ENCODE measurements around the gene ENTPD5.
"Not testable (repeated sequence)": the region's sequence is repeated elsewhere in the genome, so short reads cannot be mapped to it uniquely, and the experiment has no call there.

ENTPD5 gene

DNA sequence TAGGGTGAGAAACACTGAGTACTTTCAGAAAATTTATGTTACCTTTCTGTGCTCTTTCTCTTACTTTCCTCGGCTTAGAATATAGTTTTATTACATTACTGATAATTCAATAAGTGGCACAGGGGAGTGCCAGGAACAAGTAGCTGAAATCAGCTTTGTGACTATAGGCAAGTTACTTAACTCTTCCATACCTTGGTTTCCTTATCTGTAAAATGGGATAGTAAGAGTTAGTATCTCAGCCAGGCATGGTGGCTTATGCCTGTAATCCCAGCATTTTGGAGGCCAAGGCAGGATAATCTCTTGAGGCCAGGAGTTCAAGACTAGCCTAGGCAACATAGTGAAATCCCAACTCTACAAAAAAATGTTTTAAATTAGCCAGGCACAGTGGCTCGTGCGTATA, 15.5 kb upstream of the ENTPD5 start:
- Histone ChIP-seq H3K27ac (ENCODE audit: low read length) (no peak overlapping the region), H3K9me3 (ENCODE audit: control insufficient read depth, low read depth, low read length) (no peaks in the 10 kb centered on the region), H3K36me3 (ENCODE audit: control insufficient read depth, low read depth, low read length) (no peaks in the 10 kb centered on the region), H3K9ac (ENCODE audit: low read length) (no peak overlapping the region), H3K4me1 (ENCODE audit: control insufficient read depth, low read depth, low read length) (no peaks in the 10 kb centered on the region), H3K4me3 (ENCODE audit: low read length) (no peak overlapping the region), H3K27me3 (ENCODE audit: control insufficient read depth, insufficient read depth, low read length) (no peaks in the 10 kb centered on the region)

GRCh38 chr14:74029136-74029535, 10.0 kb upstream of the ENTPD5 start:
- Histone ChIP-seq H3K27ac (ENCODE audit: low read length) (no peak overlapping the region), H3K9me3 (ENCODE audit: control insufficient read depth, low read depth, low read length) (no peaks in the 10 kb centered on the region), H3K4me1 (ENCODE audit: control insufficient read depth, low read depth, low read length) (no peaks in the 10 kb centered on the region), H3K36me3 (ENCODE audit: control insufficient read depth, low read depth, low read length) (no peaks in the 10 kb centered on the region), H3K27me3 (ENCODE audit: control insufficient read depth, insufficient read depth, low read length) (no peaks in the 10 kb centered on the region), H3K4me3 (ENCODE audit: low read length) (no peak overlapping the region), H3K9ac (ENCODE audit: low read length) (no peak overlapping the region)

GRCh38 chr14:74022346-74022745, 3.3 kb upstream of the ENTPD5 start:
- Histone ChIP-seq H3K36me3 (ENCODE audit: control insufficient read depth, low read depth, low read length) (no peaks in the 10 kb centered on the region), H3K27ac (ENCODE audit: low read length) (no peak overlapping the region), H3K9me3 (ENCODE audit: control insufficient read depth, low read depth, low read length) (no peaks in the 10 kb centered on the region), H3K4me3 (ENCODE audit: low read length) (no peak overlapping the region), H3K9ac (ENCODE audit: low read length) (no peak overlapping the region), H3K4me1 (ENCODE audit: control insufficient read depth, low read depth, low read length) (no peaks in the 10 kb centered on the region), H3K27me3 (ENCODE audit: control insufficient read depth, insufficient read depth, low read length) (peaks cover 17% of the 10 kb centered on the region)

DNA sequence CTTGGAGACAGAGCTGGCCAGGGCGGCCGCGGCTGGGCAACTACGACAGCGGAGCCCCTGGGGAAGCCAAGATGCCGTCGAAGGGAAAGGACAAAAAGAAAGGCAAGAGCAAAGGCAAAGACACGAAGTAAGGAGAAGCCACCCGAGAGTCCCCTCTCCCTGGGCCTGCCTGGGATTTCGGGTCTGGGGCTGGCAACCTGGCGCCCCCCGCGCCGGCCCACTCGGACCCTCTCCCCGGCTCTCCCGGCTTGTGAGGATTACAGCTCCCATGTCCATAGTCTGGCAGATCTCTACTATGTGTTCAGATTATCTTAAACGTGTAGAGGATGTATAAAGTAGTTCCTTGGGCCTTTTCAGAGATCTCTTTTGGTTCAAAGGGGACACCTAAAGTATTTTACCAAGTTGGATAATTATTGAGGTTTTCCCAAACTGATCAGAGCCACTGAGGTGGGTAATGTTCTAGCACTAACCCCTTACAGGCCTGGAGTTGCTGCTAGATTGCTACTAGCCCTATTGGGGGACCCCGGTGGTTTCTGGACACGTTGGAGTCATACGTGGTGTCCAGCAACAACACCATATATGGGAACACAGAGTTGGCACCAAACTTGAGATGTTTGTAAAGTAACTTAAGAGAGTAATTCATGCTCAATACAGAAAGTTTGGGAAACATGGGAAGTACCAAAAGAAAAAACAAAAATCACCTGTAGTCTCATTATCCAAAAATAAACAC, 485 bp upstream of the ENTPD5 start:
- H3K4me1 ChIP-seq (ENCODE audit: control insufficient read depth, low read depth, low read length) = no peaks in the 10 kb centered on the region
- H3K4me3 ChIP-seq (ENCODE audit: low read length) = peak overlapping the region; percentile 85
- H3K36me3 ChIP-seq (ENCODE audit: control insufficient read depth, low read depth, low read length) = no peaks in the 10 kb centered on the region
- H3K9me3 ChIP-seq (ENCODE audit: control insufficient read depth, low read depth, low read length) = no peaks in the 10 kb centered on the region
- no peak overlapping the region for H3K27ac ChIP-seq (ENCODE audit: low read length)
- H3K27me3 ChIP-seq (ENCODE audit: control insufficient read depth, insufficient read depth, low read length) = peaks cover 17% of the 10 kb centered on the region
- H3K9ac ChIP-seq (ENCODE audit: low read length) = peak overlapping the region; percentile 36

DNA sequence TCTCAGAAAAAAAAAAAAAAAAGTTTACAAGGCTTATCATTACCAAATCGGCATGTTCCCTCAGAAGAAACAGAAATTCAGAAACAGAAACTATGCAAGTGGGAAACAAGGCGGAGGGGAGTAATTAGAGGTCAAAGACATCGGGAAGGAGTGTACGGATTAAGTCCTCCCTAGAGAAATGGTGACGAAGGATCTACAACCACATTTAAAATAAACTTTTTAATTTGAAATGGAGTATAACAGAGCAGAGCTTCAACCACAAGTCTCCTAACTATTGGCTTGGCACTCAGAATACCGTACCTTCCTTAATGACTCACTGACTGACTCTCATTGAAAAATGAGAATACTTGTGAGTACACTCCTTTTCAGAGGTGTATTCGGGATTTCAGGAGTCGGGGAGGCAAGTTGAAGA, 908 bp downstream of the ENTPD5 start:
- Histone ChIP-seq H3K27ac (ENCODE audit: low read length) (no peak overlapping the region), H3K4me3 (ENCODE audit: low read length) (peak overlapping the region; percentile 85), H3K36me3 (ENCODE audit: control insufficient read depth, low read depth, low read length) (no peaks in the 10 kb centered on the region), H3K27me3 (ENCODE audit: control insufficient read depth, insufficient read depth, low read length) (peaks cover 17% of the 10 kb centered on the region), H3K4me1 (ENCODE audit: control insufficient read depth, low read depth, low read length) (no peaks in the 10 kb centered on the region), H3K9me3 (ENCODE audit: control insufficient read depth, low read depth, low read length) (no peaks in the 10 kb centered on the region), H3K9ac (ENCODE audit: low read length) (peak overlapping the region; percentile 56)

- Histone ChIP-seq H3K9me3 (ENCODE audit: control insufficient read depth, low read depth, low read length) (no peaks in the 10 kb centered on the region), H3K4me3 (ENCODE audit: low read length) (no peak overlapping the region), H3K27ac (ENCODE audit: low read length) (no peak overlapping the region), H3K4me1 (ENCODE audit: control insufficient read depth, low read depth, low read length) (no peaks in the 10 kb centered on the region), H3K9ac (ENCODE audit: low read length) (no peak overlapping the region), H3K36me3 (ENCODE audit: control insufficient read depth, low read depth, low read length) (no peaks in the 10 kb centered on the region), H3K27me3 (ENCODE audit: control insufficient read depth, insufficient read depth, low read length) (peaks cover 17% of the 10 kb centered on the region)
Observed at GRCh38 chr14:74015963-74016362, 3.1 kb downstream of the ENTPD5 start.

DNA sequence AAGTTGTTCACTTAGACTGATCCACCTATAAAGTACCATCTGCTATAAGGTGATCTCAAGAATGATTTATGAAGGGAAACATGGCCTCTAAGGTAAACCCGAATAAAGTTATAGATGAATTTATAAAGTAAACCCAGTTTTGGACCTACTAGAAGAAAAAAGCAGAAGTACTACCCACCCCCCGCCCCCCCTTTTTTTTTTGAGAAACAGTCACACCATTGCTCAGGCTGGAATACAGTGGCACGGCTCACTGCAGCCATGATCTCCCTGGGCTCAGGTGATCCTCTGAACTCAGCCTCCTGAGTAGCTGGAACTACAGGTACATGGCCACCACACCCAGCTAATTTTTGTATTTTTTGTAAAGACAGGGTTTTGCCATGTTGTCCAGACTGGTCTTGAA, 3.9 kb downstream of the ENTPD5 start:
- no peaks in the 10 kb centered on the region for H3K9me3 ChIP-seq (ENCODE audit: control insufficient read depth, low read depth, low read length)
- no peak overlapping the region for H3K9ac ChIP-seq (ENCODE audit: low read length)
- peaks cover 14% of the 10 kb centered on the region for H3K27me3 ChIP-seq (ENCODE audit: control insufficient read depth, insufficient read depth, low read length)
- H3K4me1 ChIP-seq (ENCODE audit: control insufficient read depth, low read depth, low read length) = no peaks in the 10 kb centered on the region
- no peaks in the 10 kb centered on the region for H3K36me3 ChIP-seq (ENCODE audit: control insufficient read depth, low read depth, low read length)
- H3K4me3 ChIP-seq (ENCODE audit: low read length) = no peak overlapping the region
- no peak overlapping the region for H3K27ac ChIP-seq (ENCODE audit: low read length)

DNA sequence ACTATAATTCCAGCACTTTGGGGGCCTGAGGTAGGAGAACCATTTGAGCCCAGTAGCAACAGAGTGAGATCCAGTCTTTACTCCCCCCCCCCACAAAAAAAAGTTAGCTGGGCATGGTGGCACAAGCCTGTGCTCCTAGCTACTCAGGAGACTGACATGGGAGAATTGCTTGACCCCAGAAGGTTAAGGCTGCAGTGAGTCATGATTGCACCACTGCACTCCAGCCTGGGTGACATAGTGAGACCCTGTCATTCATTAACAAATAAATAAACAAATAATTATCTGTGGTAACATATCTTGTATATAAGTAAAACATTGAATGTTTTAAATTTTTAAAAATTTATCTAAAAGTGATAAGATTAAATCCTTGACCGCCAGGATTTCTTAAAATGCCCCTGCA, 4.8 kb downstream of the ENTPD5 start:
- Histone ChIP-seq H3K27ac (ENCODE audit: low read length) (no peak overlapping the region), H3K4me1 (ENCODE audit: control insufficient read depth, low read depth, low read length) (no peaks in the 10 kb centered on the region), H3K9ac (ENCODE audit: low read length) (no peak overlapping the region), H3K4me3 (ENCODE audit: low read length) (no peak overlapping the region), H3K36me3 (ENCODE audit: control insufficient read depth, low read depth, low read length) (no peaks in the 10 kb centered on the region), H3K9me3 (ENCODE audit: control insufficient read depth, low read depth, low read length) (no peaks in the 10 kb centered on the region), H3K27me3 (ENCODE audit: control insufficient read depth, insufficient read depth, low read length) (peaks cover 8% of the 10 kb centered on the region)

GRCh38 chr14:74008843-74009499, 10.1 kb downstream of the ENTPD5 start:
- Histone ChIP-seq H3K27ac (ENCODE audit: low read length) (no peak overlapping the region), H3K4me1 (ENCODE audit: control insufficient read depth, low read depth, low read length) (no peaks in the 10 kb centered on the region), H3K9ac (ENCODE audit: low read length) (no peak overlapping the region)

GRCh38 chr14:74005664-74006063, 13.4 kb downstream of the ENTPD5 start:
- not testable (repeated sequence) for H3K27me3 ChIP-seq (ENCODE audit: control insufficient read depth, insufficient read depth, low read length); H3K4me3 ChIP-seq (ENCODE audit: low read length); H3K36me3 ChIP-seq (ENCODE audit: control insufficient read depth, low read depth, low read length); H3K9ac ChIP-seq (ENCODE audit: low read length); H3K9me3 ChIP-seq (ENCODE audit: control insufficient read depth, low read depth, low read length); H3K27ac ChIP-seq (ENCODE audit: low read length); H3K4me1 ChIP-seq (ENCODE audit: control insufficient read depth, low read depth, low read length)

More at GRCh38 chr14:74008843-74009499, 10.1 kb downstream of the ENTPD5 start:
- H3K4me3 ChIP-seq (ENCODE audit: low read length) = no peak overlapping the region
- H3K27me3 ChIP-seq (ENCODE audit: control insufficient read depth, insufficient read depth, low read length) = no peaks in the 10 kb centered on the region
- H3K9me3 ChIP-seq (ENCODE audit: control insufficient read depth, low read depth, low read length) = no peaks in the 10 kb centered on the region
- no peaks in the 10 kb centered on the region for H3K36me3 ChIP-seq (ENCODE audit: control insufficient read depth, low read depth, low read length)

DNA sequence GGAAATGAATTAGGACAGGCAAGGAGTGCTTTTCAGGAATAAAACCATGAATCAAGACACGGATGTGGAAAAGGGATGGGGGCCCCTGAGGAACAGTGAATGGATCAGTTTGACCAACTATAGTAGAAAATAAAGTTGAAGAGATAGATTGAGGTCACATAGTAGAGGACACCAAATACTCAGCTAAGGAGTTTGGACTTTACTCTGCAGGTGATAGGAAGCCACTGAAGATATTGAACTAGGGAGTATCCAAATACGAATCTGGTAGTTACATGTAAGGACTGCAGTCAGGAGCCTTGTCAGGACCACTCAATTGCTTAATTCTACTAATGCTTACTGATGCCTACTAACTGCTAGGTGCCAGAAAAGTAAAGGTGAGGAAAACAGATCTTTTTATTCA, 20.4 kb downstream of the ENTPD5 start:
- H3K4me3 ChIP-seq (ENCODE audit: low read length) = no peak overlapping the region
- no peaks in the 10 kb centered on the region for H3K9me3 ChIP-seq (ENCODE audit: control insufficient read depth, low read depth, low read length)
- no peak overlapping the region for H3K27ac ChIP-seq (ENCODE audit: low read length)
- no peaks in the 10 kb centered on the region for H3K36me3 ChIP-seq (ENCODE audit: control insufficient read depth, low read depth, low read length)
- no peaks in the 10 kb centered on the region for H3K27me3 ChIP-seq (ENCODE audit: control insufficient read depth, insufficient read depth, low read length)
- H3K4me1 ChIP-seq (ENCODE audit: control insufficient read depth, low read depth, low read length) = no peaks in the 10 kb centered on the region
- no peak overlapping the region for H3K9ac ChIP-seq (ENCODE audit: low read length)

DNA sequence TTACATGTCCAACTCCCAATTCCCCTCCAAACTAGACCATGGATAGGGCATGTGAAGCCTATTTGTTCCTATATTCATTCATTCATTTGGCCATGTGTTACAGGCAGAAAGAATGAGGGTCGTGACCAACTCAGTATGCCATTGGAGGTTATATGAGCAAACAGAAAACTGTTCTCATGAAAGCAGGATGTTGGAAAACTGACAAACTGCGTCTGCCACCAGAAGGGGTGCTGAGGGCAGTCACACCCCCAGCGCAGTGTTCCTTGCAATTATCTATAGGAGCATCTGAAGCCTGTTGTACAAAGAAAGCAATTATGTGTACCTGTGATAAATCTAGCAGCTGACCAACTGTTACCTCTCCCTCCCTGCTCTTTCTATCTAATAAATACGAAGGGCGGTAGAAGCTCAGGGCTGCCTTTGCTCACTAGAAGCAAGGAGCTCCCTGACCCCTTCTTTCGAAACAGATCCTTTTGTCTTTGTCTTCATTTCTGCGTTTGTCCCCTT, 21.1 kb downstream of the ENTPD5 start:
- no peaks in the 10 kb centered on the region for H3K36me3 ChIP-seq (ENCODE audit: control insufficient read depth, low read depth, low read length)
- no peaks in the 10 kb centered on the region for H3K4me1 ChIP-seq (ENCODE audit: control insufficient read depth, low read depth, low read length)
- H3K27ac ChIP-seq (ENCODE audit: low read length) = no peak overlapping the region
- H3K4me3 ChIP-seq (ENCODE audit: low read length) = no peak overlapping the region
- H3K9ac ChIP-seq (ENCODE audit: low read length) = no peak overlapping the region
- no peaks in the 10 kb centered on the region for H3K27me3 ChIP-seq (ENCODE audit: control insufficient read depth, insufficient read depth, low read length)
- H3K9me3 ChIP-seq (ENCODE audit: control insufficient read depth, low read depth, low read length) = no peaks in the 10 kb centered on the region

Measured in iPS-18a (cell line).